GM10847 (cell line): ENCODE data around the gene NUP93.

ENCODE experiments used
- POLR2A ChIP-seq: IDR thresholded peaks from 2 replicates; pipeline ENCODE4 v1.6.1; 2011; ENCODE audit not compliant: insufficient read length; ENCODE audit errors: extremely low read depth

NUP93 gene

DNA sequence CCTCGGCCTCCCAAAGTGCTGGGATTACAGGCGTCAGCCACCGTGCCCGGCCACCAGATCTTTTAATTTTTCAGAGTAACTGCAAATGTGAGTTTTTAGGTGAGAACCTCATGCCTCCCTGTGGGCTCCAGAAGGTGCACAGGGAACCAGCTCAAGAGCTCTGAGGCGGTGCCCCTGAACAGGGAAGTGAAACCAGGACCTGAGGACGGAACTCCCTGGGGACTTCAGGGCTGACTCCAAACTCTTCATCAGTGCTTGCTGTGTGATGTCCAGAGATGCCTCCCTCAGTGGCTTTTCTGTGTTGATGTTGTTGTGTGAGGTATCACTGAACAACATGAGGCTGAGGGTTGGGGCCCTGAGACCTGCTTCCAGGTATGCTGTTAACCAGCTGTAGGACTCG is 158.9 kb downstream of the NUP93 start:
- TF ChIP-seq POLR2A, result no peak

DNA sequence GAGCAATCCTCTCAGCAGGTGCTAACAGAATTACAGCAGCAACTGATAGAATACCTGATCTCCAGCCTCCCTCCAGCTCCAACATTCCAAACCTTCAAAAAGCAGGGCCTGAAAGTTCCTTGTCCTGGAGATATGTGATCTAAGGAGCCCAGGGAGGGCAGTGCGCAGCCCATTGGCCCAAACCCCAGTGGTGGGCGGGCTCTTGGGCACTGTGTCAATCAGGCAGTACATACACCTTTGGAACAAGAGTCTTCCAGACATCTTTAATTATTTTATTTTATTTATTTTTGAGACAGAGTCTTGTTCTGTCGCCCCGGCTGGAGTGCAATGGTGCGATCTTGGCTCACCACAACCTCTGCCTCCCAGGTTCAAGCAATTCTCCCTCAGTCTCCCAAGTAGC is 159.3 kb downstream of the NUP93 start:
- no peak for TF ChIP-seq POLR2A

DNA sequence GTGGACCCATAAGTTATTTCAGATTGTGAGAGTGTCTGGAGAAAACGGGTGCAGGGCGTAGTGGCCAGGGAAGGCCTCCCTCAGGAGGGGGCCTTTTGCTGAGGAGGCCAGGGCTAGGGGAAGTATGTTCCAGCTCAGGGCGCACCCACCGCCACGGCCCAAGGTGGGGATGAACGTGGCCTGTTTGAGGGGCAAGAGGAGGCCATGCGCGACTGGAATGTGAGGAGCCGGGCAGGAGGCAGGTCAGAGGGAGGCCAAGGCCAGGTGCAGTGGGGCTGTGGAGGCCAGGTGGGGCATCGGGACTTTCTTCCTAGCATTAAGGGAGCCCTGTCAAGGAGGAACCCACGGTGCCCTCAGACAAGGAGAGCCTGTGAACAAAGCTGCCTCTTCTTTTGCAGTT is 161.8 kb downstream of the NUP93 start:
- no peak for TF ChIP-seq POLR2A

DNA sequence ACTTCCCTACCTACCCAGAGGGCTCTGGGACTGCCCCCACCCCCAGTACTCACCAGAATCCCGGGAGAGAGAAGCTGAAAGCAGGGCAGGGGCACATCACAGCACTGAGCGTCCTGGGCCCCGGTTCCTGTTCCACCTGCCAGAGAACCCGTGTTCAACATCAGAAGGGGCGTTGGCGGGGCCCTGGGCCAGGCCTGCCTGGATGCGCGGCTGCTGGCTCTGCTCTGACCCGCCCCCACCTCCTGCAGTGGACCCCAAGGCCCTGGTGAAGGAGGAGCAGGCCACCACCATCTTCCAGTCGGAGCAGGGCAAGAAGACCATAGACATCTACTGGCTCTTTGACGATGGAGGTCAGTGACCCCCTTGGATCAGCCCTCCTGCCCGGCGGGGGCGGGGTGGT is 162.8 kb downstream of the NUP93 start:
- TF ChIP-seq POLR2A, result no peak

DNA sequence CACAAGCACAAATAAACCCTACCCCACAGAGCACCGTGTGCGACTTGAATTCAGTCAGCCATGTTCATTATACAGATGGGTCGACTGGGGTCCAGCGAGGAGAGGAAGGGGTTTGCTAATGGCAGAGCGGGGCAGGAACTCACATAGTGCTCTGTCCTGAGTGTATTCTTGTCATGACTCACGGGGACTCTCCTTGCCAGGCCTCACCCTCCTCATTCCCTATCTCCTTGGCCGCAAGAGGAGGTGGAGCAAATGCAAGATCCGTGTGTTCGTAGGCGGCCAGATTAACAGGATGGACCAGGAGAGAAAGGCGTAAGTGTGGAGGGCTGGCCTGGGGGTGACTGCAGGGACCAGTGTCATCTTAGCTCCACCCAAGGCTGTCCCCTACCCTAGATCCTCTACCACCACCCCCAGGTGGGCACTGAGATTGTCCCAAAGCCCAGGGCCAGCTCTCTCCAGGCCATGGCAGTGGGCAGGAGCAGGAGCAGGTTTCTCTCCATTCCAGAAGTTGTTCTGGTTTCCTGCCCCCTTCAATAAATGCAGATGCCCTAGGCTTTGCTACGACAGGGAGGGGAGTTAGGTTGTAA is 164.5 kb downstream of the NUP93 start:
- no peak for TF ChIP-seq POLR2A

DNA sequence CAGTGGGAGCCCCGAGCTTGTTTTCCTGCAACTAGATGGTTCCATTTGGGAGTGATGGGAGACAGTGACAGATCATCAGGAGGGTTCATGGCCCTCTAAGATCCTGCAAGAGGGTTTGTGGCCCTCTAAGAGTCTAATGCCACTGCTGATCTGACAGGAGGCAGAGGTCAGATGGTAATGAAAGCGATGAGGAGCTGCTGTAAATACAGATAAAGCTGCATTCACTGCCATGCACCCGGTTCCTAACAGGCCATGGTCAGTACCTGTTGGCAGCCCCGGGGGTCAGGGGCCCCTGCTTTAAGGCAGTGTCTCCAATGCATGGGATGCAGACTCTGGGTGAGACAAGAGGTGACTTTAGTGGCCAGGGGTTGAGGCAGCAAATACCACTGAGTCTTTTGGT is 165.9 kb downstream of the NUP93 start:
- TF ChIP-seq POLR2A, result no peak

DNA sequence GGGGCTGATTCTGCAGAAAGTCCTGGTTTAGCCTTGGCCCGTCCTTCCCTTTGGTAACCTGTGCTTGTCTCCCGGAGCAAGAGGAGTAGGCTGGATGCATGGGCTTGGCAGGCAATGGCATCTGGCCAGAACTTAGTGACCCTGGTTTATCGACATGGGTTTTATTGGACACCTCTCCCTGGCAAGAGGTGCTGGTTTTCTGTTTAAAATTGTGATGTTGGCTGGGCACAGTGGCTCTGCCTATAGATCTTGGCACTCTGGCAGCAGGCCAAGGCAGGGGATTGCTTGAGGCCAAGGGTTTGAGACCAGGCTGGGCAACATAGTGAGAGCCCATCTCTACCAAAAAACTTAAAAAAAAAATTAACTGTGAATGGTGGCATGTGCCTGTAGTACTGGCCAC is 166.3 kb downstream of the NUP93 start:
- no peak for TF ChIP-seq POLR2A

DNA sequence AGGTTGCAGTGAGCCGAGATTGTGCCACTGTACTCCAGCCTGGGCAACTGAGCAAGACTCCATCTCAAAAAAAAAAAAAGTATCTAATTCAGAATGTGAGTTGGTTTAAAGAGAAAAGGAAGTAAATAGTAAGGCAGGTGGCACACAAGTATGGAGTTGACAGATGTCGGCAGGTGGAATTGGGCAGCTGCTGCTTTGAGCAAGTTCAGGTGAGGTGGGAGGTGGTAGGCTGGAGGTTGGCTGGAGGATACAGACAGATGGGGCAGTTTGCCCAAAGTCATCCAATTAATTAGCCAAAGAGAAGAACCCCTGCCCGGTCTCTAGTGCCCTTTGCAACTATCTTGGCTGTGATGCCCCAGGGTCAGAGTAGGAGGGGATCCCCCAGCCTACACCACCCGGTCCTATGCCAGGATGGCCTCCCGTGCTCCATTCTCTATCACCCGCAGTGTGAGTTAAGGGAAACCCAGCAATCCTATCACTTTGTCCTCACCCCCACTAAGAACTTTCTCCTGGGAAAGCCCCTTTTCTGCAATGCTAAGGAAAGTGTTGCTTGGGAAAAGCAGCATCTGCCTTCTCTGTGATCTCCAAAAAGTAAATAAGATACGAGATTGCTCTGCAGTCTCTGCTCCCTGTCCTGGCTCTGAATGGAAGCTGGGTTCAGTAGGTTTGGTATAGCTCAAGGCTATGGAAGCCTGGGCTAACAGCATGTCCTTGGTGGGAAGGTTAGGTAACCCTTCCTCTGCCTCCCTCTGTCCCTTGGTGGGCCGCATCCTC is 167.3 kb downstream of the NUP93 start:
- no peak for TF ChIP-seq POLR2A

DNA sequence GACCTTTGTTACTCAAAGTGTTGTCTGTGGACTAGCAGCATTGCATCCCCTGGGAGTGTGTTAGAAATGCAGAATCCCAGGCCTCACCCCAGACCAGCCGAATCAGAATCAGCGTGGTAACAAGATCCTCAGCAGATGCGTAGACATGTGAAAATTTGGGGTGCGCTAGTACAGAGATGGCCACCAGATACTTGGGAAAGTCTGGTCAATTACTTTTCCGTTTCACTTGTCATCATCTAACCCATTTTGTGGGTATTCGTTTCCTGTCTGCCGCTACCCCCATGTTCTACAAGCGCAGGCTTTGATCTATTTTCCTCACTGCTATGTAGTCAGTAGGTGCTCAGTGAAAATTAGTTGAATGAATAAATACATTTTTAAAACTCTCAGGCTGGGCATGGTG is 168.9 kb downstream of the NUP93 start:
- no peak for TF ChIP-seq POLR2A
